H1 (cell line): ENCODE measurements around the gene CYP27B1. TPM values are rescaled to one million over a fixed set of nuclear protein-coding genes. Genes with fewer than 3 reads are reported as not detected.

ENCODE experiments used
- CTCF ChIA-PET: fragments of 300-600 bp; sonication (Branson Sonifier 250); formaldehyde crosslinking; loops from one replicate; lab custom pipeline; 2021; ENCODE audit not compliant: partially characterized antibody; lab: Charles Lee
- POLR2A ChIA-PET: fragments of 300-600 bp; sonication (Branson Sonifier 250); formaldehyde crosslinking; loops from one replicate; lab custom pipeline; 2021; ENCODE audit warnings: inconsistent platforms; ENCODE audit not compliant: partially characterized antibody; lab: Charles Lee
- DNase-seq, 2 experiments: peaks; one replicate each; pipeline versions ENCODE4 v3.0.0 to v3.0.0-alpha.2; 2010 to 2022; ENCODE audit warnings: low spot score in 2 of 2, low read depth in 1 of 2, mixed read lengths in 1 of 2
- FAIRE-seq: peaks from 2 replicates; lab custom pipeline; 2011; peaks lifted over from hg19 to GRCh38; lab: Jason Lieb, UNC
- H2AFZ ChIP-seq: 2 replicates; pipeline ENCODE4 v1.8.1; 2012; ENCODE audit warnings: low read length, inconsistent platforms
- H2AK5ac ChIP-seq: 2 replicates; pipeline ENCODE4 v1.6.1; 2013; ENCODE audit warnings: low read depth, low read length
- H2BK120ac ChIP-seq: replicated peaks from 2 replicates; pipeline ENCODE3; 2013; ENCODE audit warnings: low read depth, low read length, inconsistent platforms
- H2BK12ac ChIP-seq: 2 replicates; pipeline ENCODE4 v1.6.1; 2013; ENCODE audit warnings: low read depth, low read length
- H2BK15ac ChIP-seq: 2 replicates; pipeline ENCODE4 v1.6.1; 2013; ENCODE audit warnings: low read length
- H2BK20ac ChIP-seq: 2 replicates; pipeline ENCODE4 v1.6.1; 2013; ENCODE audit warnings: low read length
- H2BK5ac ChIP-seq: 2 replicates; pipeline ENCODE4 v1.6.1; 2013; ENCODE audit warnings: low read depth, low read length
- H3K14ac ChIP-seq: 2 replicates; pipeline ENCODE4 v1.6.1; 2013; ENCODE audit warnings: inconsistent platforms; ENCODE audit not compliant: insufficient read length
- H3K18ac ChIP-seq: 2 replicates; pipeline ENCODE4 v1.6.1; 2013; ENCODE audit warnings: low read length; ENCODE audit errors: extremely low read depth
- H3K23ac ChIP-seq: 2 replicates; pipeline ENCODE4 v1.6.1; 2013; ENCODE audit warnings: inconsistent platforms; ENCODE audit not compliant: insufficient read length
- H3K23me2 ChIP-seq: 2 replicates; pipeline ENCODE4 v1.6.1; 2013; ENCODE audit warnings: low read depth, low read length
- H3K27ac ChIP-seq: 2 replicates; pipeline ENCODE4 v1.6.1; 2011; ENCODE audit warnings: low read depth, low read length, inconsistent platforms
- H3K27me3 ChIP-seq, 4 experiments: replicated peaks in 1 of 4; 1 replicate in 1 of 4; 2 replicates in 3 of 4; pipeline versions ENCODE4 v1.6.1 to v1.8.1; 2011 to 2013; ENCODE audit warnings: low read length in 3 of 4, mild to moderate bottlenecking in 3 of 4, inconsistent platforms in 2 of 4, mixed read lengths in 2 of 4, moderate library complexity in 1 of 4; ENCODE audit not compliant: control insufficient read depth in 3 of 4, insufficient read depth in 3 of 4; ENCODE audit errors: extremely low read depth in 1 of 4
- H3K36me3 ChIP-seq, 4 experiments: 2 replicates each; pipeline versions ENCODE4 v1.6.1 to v1.8.1; 2011 to 2013; ENCODE audit warnings: mild to moderate bottlenecking in 4 of 4, low read length in 3 of 4, moderate library complexity in 2 of 4, control low read depth in 1 of 4, inconsistent platforms in 1 of 4; ENCODE audit not compliant: insufficient read depth in 4 of 4, control insufficient read depth in 2 of 4
- H3K4ac ChIP-seq: replicated peaks from 2 replicates; pipeline ENCODE3; 2013; ENCODE audit warnings: low read length, low read depth, mixed read lengths, inconsistent platforms; ENCODE audit not compliant: insufficient read length
- H3K4me1 ChIP-seq, 4 experiments: replicated peaks in 1 of 4; 1 replicate in 1 of 4; 2 replicates in 3 of 4; pipeline versions ENCODE4 v1.6.1 to v1.8.1; 2011 to 2013; ENCODE audit warnings: low read length in 3 of 4, inconsistent platforms in 2 of 4, mixed read lengths in 1 of 4; ENCODE audit not compliant: insufficient read depth in 4 of 4, control insufficient read depth in 3 of 4
- H3K4me2 ChIP-seq, 2 experiments: 2 replicates each; pipeline versions ENCODE4 v1.6.1 to v1.8.1; 2011 to 2013; ENCODE audit warnings: low read depth in 2 of 2, low read length in 2 of 2, control low read depth in 1 of 2, inconsistent platforms in 1 of 2, mild to moderate bottlenecking in 1 of 2; ENCODE audit not compliant: insufficient read depth in 1 of 2
- H3K4me3 ChIP-seq, 4 experiments: fragments of 200-600, 300-600 bp in 1 of 4; sonication (generic), shearing (Covaris generic), sonication (Bioruptor Twin) in 1 of 4; 2 replicates each; pipeline versions ENCODE4 v1.5.1 to v1.8.1; 2011 to 2016; ENCODE audit warnings: low read length in 4 of 4, low read depth in 3 of 4, control low read depth in 2 of 4, inconsistent platforms in 2 of 4, mild to moderate bottlenecking in 2 of 4, mixed read lengths in 1 of 4, moderate library complexity in 1 of 4; ENCODE audit not compliant: insufficient read depth in 2 of 4; ENCODE audit errors: extremely low read depth in 1 of 4
- H3K56ac ChIP-seq: replicated peaks from 2 replicates; pipeline ENCODE3; 2013; ENCODE audit warnings: low read depth, mild to moderate bottlenecking, mixed read lengths, low read length, inconsistent platforms; ENCODE audit not compliant: insufficient read length
- H3K79me1 ChIP-seq: 2 replicates; pipeline ENCODE4 v1.6.1; 2013; ENCODE audit warnings: low read depth, low read length, control low read depth
- H3K79me2 ChIP-seq, 2 experiments: 2 replicates each; pipeline versions ENCODE4 v1.6.1 to v1.8.1; 2012 to 2013; ENCODE audit warnings: low read length in 2 of 2, mild to moderate bottlenecking in 2 of 2, inconsistent platforms in 1 of 2; ENCODE audit not compliant: insufficient read depth in 2 of 2, control insufficient read depth in 1 of 2
- H3K9ac ChIP-seq, 4 experiments: replicated peaks in 1 of 4; 1 replicate in 1 of 4; 2 replicates in 3 of 4; pipeline versions ENCODE4 v1.6.1 to v1.8.1; 2011 to 2013; ENCODE audit warnings: low read depth in 3 of 4, low read length in 3 of 4, control low read depth in 2 of 4, mild to moderate bottlenecking in 2 of 4, moderate library complexity in 2 of 4, inconsistent platforms in 1 of 4; ENCODE audit errors: extremely low read depth in 1 of 4
- H3K9me3 ChIP-seq, 2 experiments: 2 replicates each; pipeline versions ENCODE4 v1.6.1 to v1.8.1; 2012 to 2013; ENCODE audit warnings: mild to moderate bottlenecking in 2 of 2, moderate library complexity in 2 of 2, control low read depth in 1 of 2, inconsistent platforms in 1 of 2, low read depth in 1 of 2, low read length in 1 of 2, mixed read lengths in 1 of 2; ENCODE audit not compliant: insufficient read depth in 2 of 2
- H4K20me1 ChIP-seq, 2 experiments: replicated peaks in 1 of 2; 2 replicates each; pipeline versions ENCODE3 to v1.8.1; 2011 to 2013; ENCODE audit warnings: inconsistent platforms in 2 of 2, low read length in 2 of 2, mild to moderate bottlenecking in 1 of 2; ENCODE audit not compliant: insufficient read depth in 2 of 2, control insufficient read depth in 1 of 2
- H4K5ac ChIP-seq: 2 replicates; pipeline ENCODE4 v1.6.1; 2013; ENCODE audit warnings: low read length, low read depth, mixed read lengths, inconsistent platforms; ENCODE audit not compliant: insufficient read length
- H4K8ac ChIP-seq: 2 replicates; pipeline ENCODE4 v1.8.0; 2013; ENCODE audit warnings: mild to moderate bottlenecking, moderate library complexity, low read length, inconsistent platforms; ENCODE audit not compliant: insufficient read depth; ENCODE audit errors: extremely low read depth
- H4K91ac ChIP-seq: replicated peaks from 2 replicates; pipeline ENCODE3; 2013; ENCODE audit warnings: low read length, mixed read lengths, inconsistent platforms; ENCODE audit not compliant: insufficient read length
- CHD2 ChIP-seq: IDR thresholded peaks from 2 replicates; pipeline ENCODE4 v1.6.1; 2012; ENCODE audit warnings: low read length, improper control_type of control experiment
- CTBP2 ChIP-seq: IDR thresholded peaks from 2 replicates; pipeline ENCODE4 v1.7.0; 2011; ENCODE audit warnings: borderline replicate concordance, mild to moderate bottlenecking, moderate library complexity, mixed read lengths, low read length; ENCODE audit not compliant: insufficient read depth, insufficient read length
- FOSL1 ChIP-seq: IDR thresholded peaks from 2 replicates; pipeline ENCODE4 v1.6.1; 2011; ENCODE audit warnings: mild to moderate bottlenecking, low read depth, low read length, moderate library complexity; ENCODE audit not compliant: insufficient read depth
- RFX5 ChIP-seq: IDR thresholded peaks from 2 replicates; pipeline ENCODE4 v1.6.1; 2011; ENCODE audit warnings: low read depth, low read length, improper control_type of control experiment, borderline replicate concordance
- SUZ12 ChIP-seq: fragments of 200-600 bp; sonication (generic); IDR thresholded peaks from 2 replicates; pipeline ENCODE4 v1.6.1; 2012; ENCODE audit warnings: mild to moderate bottlenecking, inconsistent platforms, low read length, moderate library complexity, mixed read lengths
- TBP ChIP-seq: IDR thresholded peaks from 2 replicates; pipeline ENCODE4 v1.6.1; 2011; ENCODE audit warnings: low read depth, low read length, improper control_type of control experiment
- YY1 ChIP-seq: IDR thresholded peaks from 2 replicates; pipeline ENCODE4 v1.6.1; 2011; ENCODE audit warnings: low read depth, mild to moderate bottlenecking, low read length
- WGBS, 2 experiments: shearing (Covaris generic) in 1 of 2; methylation state at CpG; one replicate each; pipeline versions ENCODE4 v1.1.6 to v1.1.7; 2013 to 2015; ENCODE audit warnings: low lambda C conversion rate in 2 of 2, mixed read lengths in 2 of 2, inconsistent platforms in 1 of 2, low coverage in 1 of 2, missing lambda C conversion rate in 1 of 2; ENCODE audit not compliant: insufficient replicate concordance in 2 of 2, insufficient coverage in 1 of 2, insufficient read length in 1 of 2; ENCODE audit errors: extremely low coverage in 1 of 2, missing lambda C conversion rate in 1 of 2; 5-methylcytosine and 5-hydroxymethylcytosine counted together
- polyA plus RNA-seq, 7 experiments: library from polyadenylated mRNA; depleted of rRNA in 3 of 7; stranded (reverse) in 5 of 7; unstranded in 2 of 7; fragments of >200 nt in 5 of 7; fragments of 200-250 nt in 2 of 7; gene quantifications; 1 replicate in 5 of 7; 2 replicates in 1 of 7; 4 replicates in 1 of 7; pipeline versions ENCODE4 v1.2.1 to v1.2.3, GENCODE V29; 2011 to 2013; ENCODE audit warnings: missing spikeins in 2 of 7, mixed read lengths in 2 of 7
- total RNA-seq: library from RNA; stranded (reverse); fragmentation: NEBNext Ultra II Directional; extraction: Animal tissue kit (Norgen Biotek cat#: 25700); gene quantifications from 2 replicates; pipeline ENCODE4 v1.2.1, GENCODE V29; 2021
- TF ChIP-seq, protein P1 (sequence below): IDR thresholded peaks from 2 replicates; pipeline ENCODE4 v1.6.1; 2012; ENCODE audit warnings: inconsistent platforms
- TF ChIP-seq, protein P2 (sequence below): IDR thresholded peaks from 2 replicates; pipeline ENCODE4 v1.6.1; 2012; ENCODE audit warnings: inconsistent platforms

CYP27B1 gene
- total and polyA plus RNA-seq, 2 of the 8 experiments (the other 6 are each of a cell fraction or from before 2014, with no cell fraction given), result 2.9 to 3.3 TPM

DNA sequence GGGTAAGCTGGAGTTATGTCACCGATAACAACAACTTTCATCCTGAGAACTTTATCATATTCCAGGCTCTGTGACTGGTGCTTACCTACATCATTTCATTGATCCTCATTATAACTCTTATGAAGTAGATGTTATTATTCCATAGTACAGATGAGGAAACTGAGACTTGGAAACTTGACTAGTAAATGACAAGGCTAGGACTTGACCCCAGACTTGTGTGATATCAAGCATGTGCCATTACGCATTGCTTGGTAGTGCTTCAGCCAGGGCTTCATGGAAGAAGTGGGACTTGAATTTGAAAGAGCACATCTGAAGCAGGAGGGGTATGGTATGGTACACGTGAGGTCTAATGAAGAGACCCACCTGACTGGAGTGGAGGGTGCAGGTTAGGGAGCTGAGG is 39.8 kb upstream of the CYP27B1 start:
- Histone ChIP-seq H3K14ac (no peak overlapping the region), H3K4me3 (no peak overlapping the region), H3K27ac (no peak overlapping the region), H4K91ac (no peak overlapping the region), H3K79me2 (no peaks in the 10 kb centered on the region), H3K4me2 (no peak overlapping the region), H4K5ac (no peak overlapping the region), H3K79me1 (no peaks in the 10 kb centered on the region), H3K23me2 (no peaks in the 10 kb centered on the region), H2BK15ac (no peak overlapping the region), H4K20me1 (no peaks in the 10 kb centered on the region), H3K23ac (no peak overlapping the region), H3K27me3 (no peaks in the 10 kb centered on the region), H2BK120ac (no peak overlapping the region), H2BK20ac (no peak overlapping the region), H3K4me1 (peaks cover 0 to 2% (median under 1%) of the 10 kb centered on the region in 4 experiments; a peak in 1 of 7 replicates), H3K18ac (no peak overlapping the region), H3K9ac (no peak overlapping the region), H2AK5ac (no peak overlapping the region), H2BK12ac (no peak overlapping the region), H4K8ac (no peak overlapping the region), H3K36me3 (peaks cover 0 to 3% (median 0%) of the 10 kb centered on the region in 4 experiments; a peak in 3 of 8 replicates), H3K4ac (no peak overlapping the region), H2AFZ (no peak overlapping the region), H3K56ac (no peak overlapping the region), H2BK5ac (no peak overlapping the region), H3K9me3 (no peaks in the 10 kb centered on the region)
- FAIRE-seq (no peak), DNase-seq (no peak)
- TF ChIP-seq FOSL1 (no peak), YY1 (no peak), TBP (no peak), CTBP2 (no peak), CHD2 (no peak), RFX5 (no peak), SUZ12 (no peak)
- TF ChIP-seq, protein P1, sequence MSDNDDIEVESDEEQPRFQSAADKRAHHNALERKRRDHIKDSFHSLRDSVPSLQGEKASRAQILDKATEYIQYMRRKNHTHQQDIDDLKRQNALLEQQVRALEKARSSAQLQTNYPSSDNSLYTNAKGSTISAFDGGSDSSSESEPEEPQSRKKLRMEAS, result no peak
- TF ChIP-seq, protein P2, sequence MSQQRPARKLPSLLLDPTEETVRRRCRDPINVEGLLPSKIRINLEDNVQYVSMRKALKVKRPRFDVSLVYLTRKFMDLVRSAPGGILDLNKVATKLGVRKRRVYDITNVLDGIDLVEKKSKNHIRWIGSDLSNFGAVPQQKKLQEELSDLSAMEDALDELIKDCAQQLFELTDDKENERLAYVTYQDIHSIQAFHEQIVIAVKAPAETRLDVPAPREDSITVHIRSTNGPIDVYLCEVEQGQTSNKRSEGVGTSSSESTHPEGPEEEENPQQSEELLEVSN, result no peak
- POLR2A ChIA-PET, result interaction anchor here (0.6 to 1.6 kb wide), 8 partner anchors 9 to 102 kb away, joined by 3 to 6 read pairs (median 4); partner anchors contain the start of gene AVIL
- 94% methylated on average over 3 of the region's 3 CpGs; no CpG with 5 or more reads in 1 of the 2 experiments for WGBS, 2 experiments
- CTCF ChIA-PET, result interaction anchor here (0.7 to 1.7 kb wide), 7 partner anchors 8 to 99 kb away, joined by 3 to 7 read pairs (median 3); partner anchors contain the start of gene AVIL
